ENCODE data around the gene OLIG2. TPM values are rescaled to one million over a fixed set of nuclear protein-coding genes. Genes with fewer than 3 reads are reported as not detected.

Gene OLIG2
- total and polyA plus RNA-seq, 2 of the 4 experiments (the other 2 are of a cell fraction): not detected

- Histone ChIP-seq H2BK5ac (ENCODE audit: low read depth, low read length, poor library complexity, severe bottlenecking) (no peak overlapping the region), H3K27ac (ENCODE audit: insufficient read depth, low read length) (no peak overlapping the region), H2AFZ (replicated peaks; ENCODE audit: low read length, poor library complexity) (no peak overlapping the region), H3K9me1 (ENCODE audit: insufficient read depth, low read length) (no peaks in the 10 kb centered on the region), H3K9me3 (ENCODE audit: control insufficient read depth, insufficient read depth, low read length) (no peaks in the 10 kb centered on the region), H4K5ac (ENCODE audit: low read depth, low read length) (no peak overlapping the region), H3K4me1 (ENCODE audit: control insufficient read depth, insufficient read depth, low read length) (no peaks in the 10 kb centered on the region), H3K18ac (ENCODE audit: low read depth, low read length) (no peak overlapping the region), H4K91ac (ENCODE audit: insufficient read depth, low read depth, low read length) (no peak overlapping the region), H4K8ac (ENCODE audit: low read depth in 2 of 2, low read length in 2 of 2) (no peak overlapping the region), H3K36me3 (ENCODE audit: control insufficient read depth, insufficient read depth, low read length) (no peaks in the 10 kb centered on the region), H3K14ac (replicated peaks; ENCODE audit: low read depth, low read length) (no peak overlapping the region), H2AK9ac (replicated peaks; ENCODE audit: low read depth, low read length, poor library complexity) (no peak overlapping the region), H4K20me1 (ENCODE audit: insufficient read depth, low read length) (no peaks in the 10 kb centered on the region), H3K4ac (ENCODE audit: low read depth, low read length) (no peak overlapping the region), H3K79me1 (ENCODE audit: low read depth in 1 of 2, low read length in 2 of 2) (no peaks in the 10 kb centered on the region), H2BK120ac (ENCODE audit: low read depth, low read length) (no peak overlapping the region), H3K27me3 (ENCODE audit: control insufficient read depth, insufficient read depth, low read length) (peaks cover 56% of the 10 kb centered on the region), H3K4me2 (ENCODE audit: low read depth, low read length) (no peak overlapping the region), H2BK20ac (ENCODE audit: low read depth, low read length) (no peak overlapping the region), H3K4me3 (ENCODE audit: insufficient read depth, low read depth, low read length) (no peak overlapping the region), H3K23ac (ENCODE audit: low read depth, low read length) (no peak overlapping the region), H2AK5ac (ENCODE audit: low read depth, low read length) (no peak overlapping the region), H3K9ac (ENCODE audit: low read depth, low read length) (no peak overlapping the region), H2BK15ac (ENCODE audit: low read depth, low read length) (no peak overlapping the region), H3K56ac (ENCODE audit: extremely low read depth, insufficient read depth, low read length) (no peak overlapping the region)
- in situ Hi-C loops (cut with MboI; ENCODE audit: low sequenced_read_pairs) (no loop called here), dilution Hi-C loops (cut with HindIII; ENCODE audit: low sequenced_read_pairs, unreplicated experiment) (no loop called here), intact Hi-C loops (cut with micrococcal nuclease) (no loop called here)
- no TSS peak for BruUV-seq (replicated peaks)
- DNase-seq (no peak), ATAC-seq (ENCODE audit: low read depth) (no peak)
- ChIA-PET CTCF (no interaction called here), POLR2A (ENCODE audit: unreplicated experiment) (no interaction called here)
- 58% methylated on average over 2 of the region's 6 CpGs; no CpG with 5 or more reads in 1 of the 2 experiments for WGBS, 2 experiments (ENCODE audit: extremely low coverage in 2 of 2, insufficient read length in 1 of 2)
- no peak for TF ChIP-seq RAD21 (IDR thresholded peaks at IDR 0.05; ENCODE audit: low read length)
- TF ChIP-seq CHD1 (IDR thresholded peaks at IDR 0.05; ENCODE audit: low read depth, low read length): no peak
- TF ChIP-seq CTCF (conservative IDR thresholded peaks at IDR 0.05; ENCODE audit: low read depth, low read length): no peak
- TF ChIP-seq ELK1 (IDR thresholded peaks at IDR 0.05; ENCODE audit: borderline replicate concordance, low read depth, low read length): no peak
- no peak for TF ChIP-seq NFE2L2 (IDR thresholded peaks at IDR 0.05; ENCODE audit: low read depth, low read length)
- no peak for TF ChIP-seq MAZ (IDR thresholded peaks at IDR 0.05; ENCODE audit: borderline replicate concordance, low read depth, low read length)
- TF ChIP-seq USF2 (IDR thresholded peaks at IDR 0.05; ENCODE audit: low read depth, low read length): no peak
- no peak for TF ChIP-seq RFX5 (IDR thresholded peaks at IDR 0.05; ENCODE audit: low read depth, low read length)
- TF ChIP-seq MXI1 (IDR thresholded peaks at IDR 0.05; ENCODE audit: borderline replicate concordance, low read depth, low read length): no peak
- no peak for TF ChIP-seq CEBPB (IDR thresholded peaks at IDR 0.05; ENCODE audit: low read depth, low read length)
- no peak for TF ChIP-seq SMC3 (IDR thresholded peaks at IDR 0.05; ENCODE audit: low read depth, low read length)
- TF ChIP-seq RCOR1 (IDR thresholded peaks at IDR 0.05; ENCODE audit: insufficient replicate concordance, low read length): no peak
- TF ChIP-seq BHLHE40 (IDR thresholded peaks at IDR 0.05; ENCODE audit: low read depth, low read length): no peak
Observed at GRCh38 chr21:33058957-33059356, 33.2 kb downstream of the OLIG2 start.
